ENCODE data around the gene RINL. TPM values are rescaled to one million over a fixed set of nuclear protein-coding genes. Genes with fewer than 3 reads are reported as not detected.
"Not testable (repeated sequence)": the region's sequence is repeated elsewhere in the genome, so short reads cannot be mapped to it uniquely, and the experiment has no call there.

Gene RINL
- total RNA-seq, 1 experiment from 2014 or later, result 0.84 TPM

- Histone ChIP-seq H3K27ac (no peak overlapping the region), H3K9me3 (replicated peaks) (no peaks in the 10 kb centered on the region), H3K4me3 (no peak overlapping the region), H3K4me1 (replicated peaks) (no peaks in the 10 kb centered on the region), H3K36me3 (no peaks in the 10 kb centered on the region), H3K27me3 (replicated peaks) (no peaks in the 10 kb centered on the region)
- DNase-seq (ENCODE audit: low read depth in 1 of 2, low spot score in 2 of 2), result no peak
Measured at GRCh38 chr19:38878575-38879399, 712 bp upstream of the RINL start.

GRCh38 chr19:38875656-38876395 lies 2.2 kb downstream of the RINL start:
- Histone ChIP-seq H3K4me3 (no peak overlapping the region), H3K27ac (no peak overlapping the region), H3K27me3 (replicated peaks) (no peaks in the 10 kb centered on the region), H3K36me3 (no peaks in the 10 kb centered on the region), H3K9me3 (replicated peaks) (no peaks in the 10 kb centered on the region), H3K4me1 (replicated peaks) (no peaks in the 10 kb centered on the region)
- DNase-seq (ENCODE audit: low read depth in 1 of 2, low spot score in 2 of 2), result no peak

GRCh38 chr19:38873400-38873799 lies 4.7 kb downstream of the RINL start:
- not testable (repeated sequence) for H3K4me3 ChIP-seq; H3K27me3 ChIP-seq (replicated peaks); H3K27ac ChIP-seq; DNase-seq (ENCODE audit: low read depth in 1 of 2, low spot score in 2 of 2); H3K4me1 ChIP-seq (replicated peaks); H3K36me3 ChIP-seq; H3K9me3 ChIP-seq (replicated peaks)

- Histone ChIP-seq H3K4me3 (no peak overlapping the region), H3K27me3 (replicated peaks) (no peaks in the 10 kb centered on the region), H3K4me1 (replicated peaks) (peaks cover 8% of the 10 kb centered on the region), H3K9me3 (replicated peaks) (no peaks in the 10 kb centered on the region), H3K27ac (no peak overlapping the region), H3K36me3 (no peaks in the 10 kb centered on the region)
- DNase-seq (ENCODE audit: low read depth in 1 of 2, low spot score in 2 of 2), result no peak
Measured at GRCh38 chr19:38870612-38871011, 7.5 kb downstream of the RINL start.

- no peak overlapping the region for H3K27ac ChIP-seq
- peak overlapping the region; percentile 17 for H3K4me3 ChIP-seq
- peak; percentile 50 to 69 for DNase-seq (ENCODE audit: low read depth in 1 of 2, low spot score in 2 of 2)
- no peaks in the 10 kb centered on the region for H3K9me3 ChIP-seq (replicated peaks)
- no peaks in the 10 kb centered on the region for H3K27me3 ChIP-seq (replicated peaks)
- peaks cover 8% of the 10 kb centered on the region for H3K4me1 ChIP-seq (replicated peaks)
- H3K36me3 ChIP-seq, result no peaks in the 10 kb centered on the region
Measured at GRCh38 chr19:38869836-38870607, 8.1 kb downstream of the RINL start.

GRCh38 chr19:38869160-38869835 lies 8.8 kb downstream of the RINL start:
- no peaks in the 10 kb centered on the region for H3K27me3 ChIP-seq (replicated peaks)
- H3K4me1 ChIP-seq (replicated peaks), result peaks cover 8% of the 10 kb centered on the region
- DNase-seq (ENCODE audit: low read depth in 1 of 2, low spot score in 2 of 2), result no peak
- peak overlapping the region; percentile 17 for H3K4me3 ChIP-seq
- H3K36me3 ChIP-seq, result no peaks in the 10 kb centered on the region
- H3K27ac ChIP-seq, result no peak overlapping the region
- H3K9me3 ChIP-seq (replicated peaks), result no peaks in the 10 kb centered on the region

GRCh38 chr19:38868551-38868950 lies 9.5 kb downstream of the RINL start:
- Histone ChIP-seq H3K4me1 (replicated peaks) (peaks cover 8% of the 10 kb centered on the region), H3K27ac (no peak overlapping the region), H3K27me3 (replicated peaks) (no peaks in the 10 kb centered on the region), H3K4me3 (no peak overlapping the region), H3K9me3 (replicated peaks) (no peaks in the 10 kb centered on the region), H3K36me3 (no peaks in the 10 kb centered on the region)
- DNase-seq (ENCODE audit: low read depth in 1 of 2, low spot score in 2 of 2), result no peak

GRCh38 chr19:38867171-38867780 lies 10.8 kb downstream of the RINL start:
- Histone ChIP-seq H3K27ac (no peak overlapping the region), H3K27me3 (replicated peaks) (no peaks in the 10 kb centered on the region)

GRCh38 chr19:38862321-38863059 lies 15.6 kb downstream of the RINL start:
- no peaks in the 10 kb centered on the region for H3K27me3 ChIP-seq (replicated peaks)
- H3K36me3 ChIP-seq, result no peaks in the 10 kb centered on the region
- no peak overlapping the region for H3K27ac ChIP-seq
- H3K4me3 ChIP-seq, result no peak overlapping the region
- no peak for DNase-seq (ENCODE audit: low read depth in 1 of 2, low spot score in 2 of 2)
- H3K4me1 ChIP-seq (replicated peaks), result no peaks in the 10 kb centered on the region
- no peaks in the 10 kb centered on the region for H3K9me3 ChIP-seq (replicated peaks)

More at GRCh38 chr19:38867171-38867780, 10.8 kb downstream of the RINL start:
- Histone ChIP-seq H3K36me3 (no peaks in the 10 kb centered on the region), H3K4me1 (replicated peaks) (peaks cover 8% of the 10 kb centered on the region), H3K4me3 (no peak overlapping the region), H3K9me3 (replicated peaks) (no peaks in the 10 kb centered on the region)
- DNase-seq (ENCODE audit: low read depth in 1 of 2, low spot score in 2 of 2), result no peak

GRCh38 chr19:38861368-38861767 lies 16.7 kb downstream of the RINL start:
- H3K36me3 ChIP-seq, result no peaks in the 10 kb centered on the region
- no peaks in the 10 kb centered on the region for H3K9me3 ChIP-seq (replicated peaks)
- H3K4me1 ChIP-seq (replicated peaks), result no peaks in the 10 kb centered on the region
- H3K4me3 ChIP-seq, result no peak overlapping the region
- no peak overlapping the region for H3K27ac ChIP-seq
- H3K27me3 ChIP-seq (replicated peaks), result no peaks in the 10 kb centered on the region
- no peak for DNase-seq (ENCODE audit: low read depth in 1 of 2, low spot score in 2 of 2)

- H3K9me3 ChIP-seq (replicated peaks); DNase-seq (ENCODE audit: low read depth in 1 of 2, low spot score in 2 of 2); H3K4me3 ChIP-seq; H3K4me1 ChIP-seq (replicated peaks); H3K36me3 ChIP-seq; H3K27me3 ChIP-seq (replicated peaks); H3K27ac ChIP-seq: not testable (repeated sequence)
Measured at GRCh38 chr19:38859631-38860204, 18.4 kb downstream of the RINL start.

- Histone ChIP-seq H3K4me3 (no peak overlapping the region), H3K27me3 (replicated peaks) (no peaks in the 10 kb centered on the region), H3K27ac (no peak overlapping the region), H3K9me3 (replicated peaks) (no peaks in the 10 kb centered on the region), H3K4me1 (replicated peaks) (peaks cover 5% of the 10 kb centered on the region), H3K36me3 (no peaks in the 10 kb centered on the region)
- no peak for DNase-seq (ENCODE audit: low read depth in 1 of 2, low spot score in 2 of 2)
Measured at GRCh38 chr19:38856813-38857212, 21.3 kb downstream of the RINL start.

Measured in SJSA1 (cell line).